Fibroblast of lung (primary cell): ENCODE measurements around the gene CPN1. TPM values are rescaled to one million over a fixed set of nuclear protein-coding genes. Genes with fewer than 3 reads are reported as not detected.

Experiments
- DNase-seq, 2 donors: peaks; one replicate each; pipeline versions ENCODE4 v3.0.0 to v3.0.0-alpha.2; 2010; ENCODE audit warnings: low read depth in 2 of 2
- H2AFZ ChIP-seq: 2 replicates; pipeline ENCODE4 v1.5.1; 2012; ENCODE audit warnings: low read length, control low read depth, inconsistent platforms
- H3K27ac ChIP-seq: 2 replicates; pipeline ENCODE4 v1.5.1; 2011; ENCODE audit warnings: low read length, control low read depth; ENCODE audit not compliant: insufficient read depth
- H3K27me3 ChIP-seq: 2 replicates; pipeline ENCODE4 v1.5.1; 2011; ENCODE audit warnings: mild to moderate bottlenecking, low read length; ENCODE audit not compliant: control insufficient read depth, insufficient read depth
- H3K36me3 ChIP-seq: 2 replicates; pipeline ENCODE4 v1.5.1; 2011; ENCODE audit warnings: low read length; ENCODE audit not compliant: control insufficient read depth, insufficient read depth
- H3K4me1 ChIP-seq: 2 replicates; pipeline ENCODE4 v1.5.1; 2011; ENCODE audit warnings: low read length; ENCODE audit not compliant: control insufficient read depth, insufficient read depth; ENCODE audit errors: extremely low read depth
- H3K4me2 ChIP-seq: 2 replicates; pipeline ENCODE4 v1.5.1; 2011; ENCODE audit warnings: low read length, control low read depth; ENCODE audit not compliant: insufficient read depth; ENCODE audit errors: extremely low read depth
- H3K4me3 ChIP-seq, 4 experiments: fragments of 200-600 bp in 1 of 4; sonication (generic) in 1 of 4; replicated peaks in 1 of 4; 2 replicates each; pipeline ENCODE4 v1.5.1; 2011 to 2016; ENCODE audit warnings: low read length in 4 of 4, low read depth in 3 of 4, mild to moderate bottlenecking in 3 of 4, control low read depth in 2 of 4, inconsistent platforms in 1 of 4, mixed read lengths in 1 of 4; ENCODE audit not compliant: insufficient read depth in 1 of 4; ENCODE audit errors: control extremely low read depth in 1 of 4
- H3K79me2 ChIP-seq: 2 replicates; pipeline ENCODE4 v1.5.1; 2012; ENCODE audit warnings: mild to moderate bottlenecking, low read length, inconsistent platforms; ENCODE audit not compliant: control insufficient read depth, insufficient read depth
- H3K9ac ChIP-seq: 2 replicates; pipeline ENCODE4 v1.5.1; 2011; ENCODE audit warnings: mild to moderate bottlenecking, low read length, control low read depth; ENCODE audit not compliant: insufficient read depth
- H3K9me3 ChIP-seq: 2 replicates; pipeline ENCODE4 v1.5.1; 2012; ENCODE audit warnings: low read depth, low read length; ENCODE audit not compliant: control insufficient read depth, insufficient read depth
- H4K20me1 ChIP-seq: 2 replicates; pipeline ENCODE4 v1.5.1; 2011; ENCODE audit warnings: low read length; ENCODE audit not compliant: control insufficient read depth, insufficient read depth; ENCODE audit errors: extremely low read depth
- EZH2 ChIP-seq: IDR thresholded peaks from 2 replicates; pipeline ENCODE4 v1.5.1; 2012; ENCODE audit warnings: low read length, control low read depth, mild to moderate bottlenecking; ENCODE audit errors: missing control alignments
- polyA plus RNA-seq, 2 donors: library from polyadenylated mRNA; depleted of rRNA in 1 of 2; stranded (reverse) in 1 of 2; unstranded in 1 of 2; fragments of >200 nt; gene quantifications; 2 replicates each; pipeline ENCODE4 v1.2.1, GENCODE V29; 2011 to 2012; ENCODE audit warnings: missing spikeins in 1 of 2
- total RNA-seq: library from RNA; depleted of rRNA; stranded (reverse); fragments of >200 nt; gene quantifications from 2 replicates; pipeline ENCODE4 v1.2.1, GENCODE V29; 2014
- TF ChIP-seq, protein P1 (sequence below), 2 donors: IDR thresholded peaks in 1 of 2; conservative IDR thresholded peaks in 1 of 2; 1 replicate in 1 of 2; 2 replicates in 1 of 2; pipeline ENCODE4 v1.5.1; 2011 to 2012; ENCODE audit warnings: low read length in 2 of 2, control low read depth in 1 of 2, inconsistent platforms in 1 of 2, low read depth in 1 of 2, mild to moderate bottlenecking in 1 of 2

CPN1 gene
- total and polyA plus RNA-seq, 2 donors (not counting 1 experiment from before 2014, with no cell fraction given): not detected

DNA sequence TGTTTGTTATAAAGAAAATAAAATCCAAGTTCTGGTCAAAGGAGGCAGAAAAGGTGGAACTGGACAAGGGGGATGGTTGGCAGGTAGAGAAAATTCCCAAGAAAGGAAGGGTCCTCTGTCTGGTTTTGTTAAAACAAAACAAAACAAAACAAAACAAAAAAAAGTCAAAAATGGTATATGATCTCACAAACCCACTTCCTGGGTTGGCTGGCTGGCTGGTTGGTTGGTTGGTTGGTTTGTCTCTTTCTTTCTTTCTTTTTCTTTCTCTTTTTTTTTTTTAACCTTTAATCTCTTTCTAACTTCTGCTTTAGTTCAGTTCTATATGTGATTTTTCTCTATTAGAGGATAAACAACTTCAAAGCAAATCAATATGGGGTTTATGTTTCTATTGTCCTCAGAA, 41.1 kb upstream of the CPN1 start:
- H3K27me3 ChIP-seq: no peaks in the 10 kb centered on the region
- no peaks in the 10 kb centered on the region for H3K79me2 ChIP-seq
- no peak overlapping the region for H2AFZ ChIP-seq
- TF ChIP-seq, protein P1, sequence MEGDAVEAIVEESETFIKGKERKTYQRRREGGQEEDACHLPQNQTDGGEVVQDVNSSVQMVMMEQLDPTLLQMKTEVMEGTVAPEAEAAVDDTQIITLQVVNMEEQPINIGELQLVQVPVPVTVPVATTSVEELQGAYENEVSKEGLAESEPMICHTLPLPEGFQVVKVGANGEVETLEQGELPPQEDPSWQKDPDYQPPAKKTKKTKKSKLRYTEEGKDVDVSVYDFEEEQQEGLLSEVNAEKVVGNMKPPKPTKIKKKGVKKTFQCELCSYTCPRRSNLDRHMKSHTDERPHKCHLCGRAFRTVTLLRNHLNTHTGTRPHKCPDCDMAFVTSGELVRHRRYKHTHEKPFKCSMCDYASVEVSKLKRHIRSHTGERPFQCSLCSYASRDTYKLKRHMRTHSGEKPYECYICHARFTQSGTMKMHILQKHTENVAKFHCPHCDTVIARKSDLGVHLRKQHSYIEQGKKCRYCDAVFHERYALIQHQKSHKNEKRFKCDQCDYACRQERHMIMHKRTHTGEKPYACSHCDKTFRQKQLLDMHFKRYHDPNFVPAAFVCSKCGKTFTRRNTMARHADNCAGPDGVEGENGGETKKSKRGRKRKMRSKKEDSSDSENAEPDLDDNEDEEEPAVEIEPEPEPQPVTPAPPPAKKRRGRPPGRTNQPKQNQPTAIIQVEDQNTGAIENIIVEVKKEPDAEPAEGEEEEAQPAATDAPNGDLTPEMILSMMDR (conservative IDR thresholded peaks at IDR 0.05 in 1 of 2, IDR thresholded peaks at IDR 0.05 in 1 of 2; ENCODE audit: low read depth in 1 of 2, low read length in 2 of 2): no peak
- no peak for TF ChIP-seq EZH2
- no peak for DNase-seq
- H3K36me3 ChIP-seq: no peaks in the 10 kb centered on the region
- H3K9ac ChIP-seq: no peak overlapping the region
- H3K27ac ChIP-seq: no peak overlapping the region
- no peaks in the 10 kb centered on the region for H3K9me3 ChIP-seq
- no peak overlapping the region for H3K4me3 ChIP-seq
- H4K20me1 ChIP-seq: no peaks in the 10 kb centered on the region
- H3K4me1 ChIP-seq: no peaks in the 10 kb centered on the region
- no peak overlapping the region for H3K4me2 ChIP-seq

DNA sequence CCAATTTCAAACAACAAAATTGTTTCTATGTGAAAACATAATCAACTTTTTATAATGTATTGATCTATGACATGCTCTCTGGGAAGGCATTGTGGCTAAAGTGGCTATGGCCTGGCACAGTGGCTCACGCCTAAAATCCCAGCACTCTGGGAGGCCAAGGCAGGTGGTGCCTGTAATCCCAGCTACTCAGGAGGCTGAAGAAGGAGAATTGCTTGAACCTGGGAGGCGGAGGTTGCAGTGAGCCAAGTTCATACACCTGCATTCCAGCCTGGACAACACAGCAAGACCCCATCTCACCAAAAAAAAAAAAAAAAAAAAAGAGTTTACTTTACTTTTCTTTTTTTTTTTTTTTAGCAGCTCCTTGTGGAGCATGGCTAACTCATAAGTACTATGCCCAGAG, 38.9 kb upstream of the CPN1 start:
- no peaks in the 10 kb centered on the region for H3K36me3 ChIP-seq
- H3K79me2 ChIP-seq: no peaks in the 10 kb centered on the region
- TF ChIP-seq EZH2: no peak
- TF ChIP-seq, protein P1 (conservative IDR thresholded peaks at IDR 0.05 in 1 of 2, IDR thresholded peaks at IDR 0.05 in 1 of 2; ENCODE audit: low read depth in 1 of 2, low read length in 2 of 2): no peak
- no peak overlapping the region for H2AFZ ChIP-seq
- no peak overlapping the region for H3K9ac ChIP-seq
- no peak overlapping the region for H3K4me3 ChIP-seq
- no peak for DNase-seq
- no peaks in the 10 kb centered on the region for H4K20me1 ChIP-seq
- H3K27ac ChIP-seq: no peak overlapping the region
- no peaks in the 10 kb centered on the region for H3K27me3 ChIP-seq
- H3K4me2 ChIP-seq: no peak overlapping the region
- H3K9me3 ChIP-seq: no peaks in the 10 kb centered on the region
- H3K4me1 ChIP-seq: no peaks in the 10 kb centered on the region

DNA sequence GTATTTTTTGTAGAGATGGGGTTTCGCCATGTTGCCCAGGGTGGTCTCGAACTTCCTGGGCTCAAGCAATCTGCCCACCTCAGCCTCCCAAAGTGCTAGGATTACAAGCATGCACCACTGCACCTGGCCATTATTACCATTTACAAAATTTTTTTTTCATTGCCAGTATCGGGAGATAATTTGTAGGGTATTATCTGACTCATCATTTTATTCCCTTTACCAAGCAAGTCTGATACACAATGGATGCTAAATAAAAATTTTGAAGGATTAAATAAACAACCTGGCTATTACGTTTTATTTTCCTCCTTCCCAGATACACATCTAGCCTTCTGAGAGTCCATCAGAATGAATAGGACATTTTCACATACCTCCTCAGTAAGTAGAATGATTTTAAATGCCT, 38.1 kb upstream of the CPN1 start:
- H3K27me3 ChIP-seq: no peaks in the 10 kb centered on the region
- H3K36me3 ChIP-seq: no peaks in the 10 kb centered on the region
- H3K4me1 ChIP-seq: no peaks in the 10 kb centered on the region
- H3K79me2 ChIP-seq: no peaks in the 10 kb centered on the region
- no peaks in the 10 kb centered on the region for H4K20me1 ChIP-seq
- H3K9ac ChIP-seq: no peak overlapping the region
- H3K4me3 ChIP-seq: no peak overlapping the region
- TF ChIP-seq, protein P1 (conservative IDR thresholded peaks at IDR 0.05 in 1 of 2, IDR thresholded peaks at IDR 0.05 in 1 of 2; ENCODE audit: low read depth in 1 of 2, low read length in 2 of 2): no peak
- TF ChIP-seq EZH2: no peak
- DNase-seq: no peak
- H3K27ac ChIP-seq: no peak overlapping the region
- no peak overlapping the region for H2AFZ ChIP-seq
- no peaks in the 10 kb centered on the region for H3K9me3 ChIP-seq
- H3K4me2 ChIP-seq: no peak overlapping the region
